Measurements from ENCODE around the gene GJD2.

GJD2 gene

DNA sequence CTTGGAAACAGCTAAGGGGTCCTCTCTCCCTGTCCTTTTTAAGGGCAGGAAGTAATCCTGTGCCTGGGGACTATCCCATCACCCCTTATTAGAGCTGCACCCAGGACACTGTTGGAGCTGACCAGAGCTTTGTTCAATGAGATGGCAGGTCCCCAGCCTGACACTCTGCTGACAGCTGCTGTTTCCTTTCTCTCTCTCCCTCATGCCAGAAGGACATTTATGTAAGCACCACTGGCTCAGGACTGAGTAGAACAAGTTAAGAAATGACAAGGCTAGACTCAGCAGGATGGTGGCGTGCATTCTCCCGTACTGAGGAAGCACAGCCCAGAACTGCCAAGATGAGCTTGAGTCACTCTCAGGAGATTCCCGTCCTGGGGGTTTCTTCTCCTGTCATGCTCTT, 17.3 kb downstream of the GJD2 start:
- DNase-seq (ENCODE audit: low read depth in 1 of 2, low spot score in 1 of 2), result no peak
- H3K4me3 ChIP-seq (replicated peaks; ENCODE audit: insufficient read depth, low read length), result no peak overlapping the region
- TF ChIP-seq POLR2AphosphoS5 (IDR thresholded peaks at IDR 0.05; ENCODE audit: low read depth), result no peak
- TF ChIP-seq, protein P1, sequence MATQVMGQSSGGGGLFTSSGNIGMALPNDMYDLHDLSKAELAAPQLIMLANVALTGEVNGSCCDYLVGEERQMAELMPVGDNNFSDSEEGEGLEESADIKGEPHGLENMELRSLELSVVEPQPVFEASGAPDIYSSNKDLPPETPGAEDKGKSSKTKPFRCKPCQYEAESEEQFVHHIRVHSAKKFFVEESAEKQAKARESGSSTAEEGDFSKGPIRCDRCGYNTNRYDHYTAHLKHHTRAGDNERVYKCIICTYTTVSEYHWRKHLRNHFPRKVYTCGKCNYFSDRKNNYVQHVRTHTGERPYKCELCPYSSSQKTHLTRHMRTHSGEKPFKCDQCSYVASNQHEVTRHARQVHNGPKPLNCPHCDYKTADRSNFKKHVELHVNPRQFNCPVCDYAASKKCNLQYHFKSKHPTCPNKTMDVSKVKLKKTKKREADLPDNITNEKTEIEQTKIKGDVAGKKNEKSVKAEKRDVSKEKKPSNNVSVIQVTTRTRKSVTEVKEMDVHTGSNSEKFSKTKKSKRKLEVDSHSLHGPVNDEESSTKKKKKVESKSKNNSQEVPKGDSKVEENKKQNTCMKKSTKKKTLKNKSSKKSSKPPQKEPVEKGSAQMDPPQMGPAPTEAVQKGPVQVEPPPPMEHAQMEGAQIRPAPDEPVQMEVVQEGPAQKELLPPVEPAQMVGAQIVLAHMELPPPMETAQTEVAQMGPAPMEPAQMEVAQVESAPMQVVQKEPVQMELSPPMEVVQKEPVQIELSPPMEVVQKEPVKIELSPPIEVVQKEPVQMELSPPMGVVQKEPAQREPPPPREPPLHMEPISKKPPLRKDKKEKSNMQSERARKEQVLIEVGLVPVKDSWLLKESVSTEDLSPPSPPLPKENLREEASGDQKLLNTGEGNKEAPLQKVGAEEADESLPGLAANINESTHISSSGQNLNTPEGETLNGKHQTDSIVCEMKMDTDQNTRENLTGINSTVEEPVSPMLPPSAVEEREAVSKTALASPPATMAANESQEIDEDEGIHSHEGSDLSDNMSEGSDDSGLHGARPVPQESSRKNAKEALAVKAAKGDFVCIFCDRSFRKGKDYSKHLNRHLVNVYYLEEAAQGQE (IDR thresholded peaks at IDR 0.05; ENCODE audit: insufficient replicate concordance, low read depth), result no peak
- no peak for TF ChIP-seq GABPA (IDR thresholded peaks at IDR 0.05; ENCODE audit: low read depth)
- TF ChIP-seq SPI1 (IDR thresholded peaks at IDR 0.05; ENCODE audit: borderline replicate concordance, low read depth), result no peak
- H3K27ac ChIP-seq (replicated peaks), result no peak overlapping the region
- H3K27me3 ChIP-seq (ENCODE audit: insufficient read depth, poor library complexity, severe bottlenecking), result peaks cover 9% of the 10 kb centered on the region

DNA sequence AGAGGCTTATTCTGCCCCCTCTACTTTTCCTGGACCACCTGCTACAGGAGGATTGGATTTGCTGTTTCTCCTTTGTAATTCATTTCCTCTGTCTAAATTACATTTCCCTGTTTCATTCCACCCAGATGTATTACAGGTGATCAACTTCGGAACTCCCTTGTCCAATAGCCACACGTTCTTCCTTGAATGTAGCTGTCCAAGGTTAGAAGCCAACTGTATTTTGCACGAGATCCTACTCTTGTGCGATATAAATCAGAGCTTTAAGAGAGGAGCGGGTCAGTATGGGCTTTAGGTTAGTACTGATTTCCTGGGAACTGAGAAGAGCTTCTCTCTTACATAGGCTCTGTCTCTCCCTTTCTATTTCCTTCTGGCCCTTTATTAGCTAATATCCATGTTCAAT, 20.5 kb downstream of the GJD2 start:
- Histone ChIP-seq H3K27ac (replicated peaks) (no peak overlapping the region), H3K4me3 (replicated peaks; ENCODE audit: insufficient read depth, low read length) (no peak overlapping the region), H3K27me3 (ENCODE audit: insufficient read depth, poor library complexity, severe bottlenecking) (peaks cover 9% of the 10 kb centered on the region)
- DNase-seq (ENCODE audit: low read depth in 1 of 2, low spot score in 1 of 2), result no peak
- TF ChIP-seq, protein P1 (IDR thresholded peaks at IDR 0.05; ENCODE audit: insufficient replicate concordance, low read depth), result peak; percentile 58
- TF ChIP-seq, protein P2, sequence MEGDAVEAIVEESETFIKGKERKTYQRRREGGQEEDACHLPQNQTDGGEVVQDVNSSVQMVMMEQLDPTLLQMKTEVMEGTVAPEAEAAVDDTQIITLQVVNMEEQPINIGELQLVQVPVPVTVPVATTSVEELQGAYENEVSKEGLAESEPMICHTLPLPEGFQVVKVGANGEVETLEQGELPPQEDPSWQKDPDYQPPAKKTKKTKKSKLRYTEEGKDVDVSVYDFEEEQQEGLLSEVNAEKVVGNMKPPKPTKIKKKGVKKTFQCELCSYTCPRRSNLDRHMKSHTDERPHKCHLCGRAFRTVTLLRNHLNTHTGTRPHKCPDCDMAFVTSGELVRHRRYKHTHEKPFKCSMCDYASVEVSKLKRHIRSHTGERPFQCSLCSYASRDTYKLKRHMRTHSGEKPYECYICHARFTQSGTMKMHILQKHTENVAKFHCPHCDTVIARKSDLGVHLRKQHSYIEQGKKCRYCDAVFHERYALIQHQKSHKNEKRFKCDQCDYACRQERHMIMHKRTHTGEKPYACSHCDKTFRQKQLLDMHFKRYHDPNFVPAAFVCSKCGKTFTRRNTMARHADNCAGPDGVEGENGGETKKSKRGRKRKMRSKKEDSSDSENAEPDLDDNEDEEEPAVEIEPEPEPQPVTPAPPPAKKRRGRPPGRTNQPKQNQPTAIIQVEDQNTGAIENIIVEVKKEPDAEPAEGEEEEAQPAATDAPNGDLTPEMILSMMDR (IDR thresholded peaks at IDR 0.05; ENCODE audit: insufficient read depth, low read length), result no peak

DNA sequence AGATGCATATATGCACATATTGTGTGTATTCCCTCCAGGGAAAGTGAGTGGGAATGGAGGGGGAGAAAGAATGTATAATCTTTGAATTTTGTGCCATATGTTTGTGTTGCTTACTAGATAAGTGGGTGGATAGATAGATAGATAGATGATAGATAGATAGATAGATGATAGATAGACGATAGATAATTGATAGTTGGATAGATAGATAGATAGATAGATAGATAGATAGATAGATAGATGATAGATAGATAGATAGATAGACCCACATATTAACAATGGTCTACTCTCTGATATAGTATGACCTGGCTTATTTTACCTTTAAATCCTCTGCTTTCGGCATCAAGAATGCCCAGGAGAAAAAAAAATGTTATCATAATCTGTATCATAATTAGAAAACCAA, 21.2 kb downstream of the GJD2 start:
- TF ChIP-seq SPI1 (IDR thresholded peaks at IDR 0.05; ENCODE audit: borderline replicate concordance, low read depth), result no peak
- TF ChIP-seq, protein P2 (IDR thresholded peaks at IDR 0.05; ENCODE audit: insufficient read depth, low read length), result no peak
- TF ChIP-seq, protein P1 (IDR thresholded peaks at IDR 0.05; ENCODE audit: insufficient replicate concordance, low read depth), result no peak
- TF ChIP-seq POLR2AphosphoS5 (IDR thresholded peaks at IDR 0.05; ENCODE audit: low read depth), result no peak
- no peak for TF ChIP-seq GABPA (IDR thresholded peaks at IDR 0.05; ENCODE audit: low read depth)
- H3K27ac ChIP-seq (replicated peaks), result no peak overlapping the region
- peaks cover 9% of the 10 kb centered on the region for H3K27me3 ChIP-seq (ENCODE audit: insufficient read depth, poor library complexity, severe bottlenecking)
- no peak for DNase-seq (ENCODE audit: low read depth in 1 of 2, low spot score in 1 of 2)
- H3K4me3 ChIP-seq (replicated peaks; ENCODE audit: insufficient read depth, low read length), result no peak overlapping the region

DNA sequence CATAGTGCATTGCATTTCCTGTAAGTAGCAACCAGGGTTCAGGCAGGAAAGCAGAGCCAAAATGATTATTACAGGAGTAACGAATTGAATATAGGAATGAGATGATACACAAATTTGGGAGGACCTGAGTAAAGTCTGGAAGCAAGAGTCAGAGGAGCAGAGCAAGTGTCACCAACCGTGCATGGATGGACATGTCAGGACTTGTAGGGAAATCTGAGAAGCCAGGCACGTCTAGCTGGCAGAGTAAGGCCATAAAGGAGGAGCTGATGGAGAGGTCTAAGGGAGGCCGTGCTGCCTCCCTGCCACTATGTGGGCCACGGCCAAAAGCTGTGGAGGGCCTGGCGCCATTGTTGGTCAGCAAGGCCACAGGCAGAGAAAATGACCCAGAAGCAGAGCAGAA, 22.4 kb downstream of the GJD2 start:
- Histone ChIP-seq H3K4me3 (replicated peaks; ENCODE audit: insufficient read depth, low read length) (no peak overlapping the region), H3K27me3 (ENCODE audit: insufficient read depth, poor library complexity, severe bottlenecking) (peaks cover 4% of the 10 kb centered on the region), H3K27ac (replicated peaks) (no peak overlapping the region)
- no peak for DNase-seq (ENCODE audit: low read depth in 1 of 2, low spot score in 1 of 2)
- TF ChIP-seq, protein P2 (IDR thresholded peaks at IDR 0.05; ENCODE audit: insufficient read depth, low read length), result no peak
- TF ChIP-seq GABPA (IDR thresholded peaks at IDR 0.05; ENCODE audit: low read depth), result no peak
- no peak for TF ChIP-seq POLR2AphosphoS5 (IDR thresholded peaks at IDR 0.05; ENCODE audit: low read depth)
- TF ChIP-seq, protein P1 (IDR thresholded peaks at IDR 0.05; ENCODE audit: insufficient replicate concordance, low read depth), result no peak
- TF ChIP-seq SPI1 (IDR thresholded peaks at IDR 0.05; ENCODE audit: borderline replicate concordance, low read depth), result no peak
